Endometrial microvascular endothelial cells (primary cell): ENCODE results near the gene C8A. TPM values are rescaled to one million over a fixed set of nuclear protein-coding genes. Genes with fewer than 3 reads are reported as not detected.

ENCODE experiments used
- in situ Hi-C: cut with HindIII; loops from 2 replicates; pipeline ENCODE4 v1.10.0; 2017; ENCODE audit warnings: low sequenced_read_pairs, low pct_unique_long_range_greater_than_20kb; ENCODE audit errors: inconsistent ontology term
- total RNA-seq: library from RNA; depleted of rRNA; stranded (reverse); fragments of >200 nt; gene quantifications from one replicate; pipeline ENCODE4 v1.2.3, GENCODE V29; 2015; ENCODE audit errors: inconsistent ontology term

The C8A gene
- total RNA-seq, 1 donor from 2014 or later, result not detected

DNA sequence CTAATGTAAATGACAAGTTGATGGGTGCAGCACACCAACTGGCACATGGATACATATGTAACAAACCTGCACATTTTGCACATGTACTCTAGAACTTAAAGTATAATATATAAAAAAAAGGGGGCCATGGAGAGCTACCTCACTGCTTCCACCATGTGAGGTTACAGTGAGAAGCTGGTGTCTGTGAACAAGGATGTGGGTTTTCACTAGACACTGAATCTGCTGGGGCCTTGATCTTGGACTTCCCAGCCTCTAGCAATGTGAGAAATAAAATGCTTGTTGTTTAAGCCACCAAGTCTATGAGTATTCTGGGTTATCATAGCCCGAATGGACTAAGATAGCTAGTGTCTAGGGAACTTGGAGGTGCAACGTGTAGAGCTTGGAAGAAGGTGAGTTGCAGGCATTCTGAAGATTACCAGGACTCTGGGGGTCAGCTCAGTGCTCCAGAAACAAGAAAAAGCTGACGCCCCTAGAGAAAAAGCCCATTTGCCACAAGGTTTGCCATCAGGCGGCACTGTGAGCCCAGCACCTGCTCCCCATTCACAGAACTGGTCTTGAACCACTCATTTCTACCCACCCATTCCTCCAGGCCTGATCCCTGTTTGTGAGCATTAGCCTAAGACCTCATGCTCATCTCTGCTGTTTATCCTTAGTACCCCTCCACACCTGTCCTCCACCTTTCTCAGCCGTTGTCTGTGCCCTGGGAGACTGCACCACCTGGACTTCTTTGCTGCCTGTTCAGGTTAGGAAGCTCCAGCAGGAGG is 20.3 kb upstream of the C8A start:
- in situ Hi-C loops, result no loop called here

- in situ Hi-C loops, result no loop called here
Observed at GRCh38 chr1:56835657-56836056, 18.9 kb upstream of the C8A start.

GRCh38 chr1:56836359-56836758 is 18.2 kb upstream of the C8A start:
- in situ Hi-C loops, result no loop called here

- in situ Hi-C loops, result no loop called here
Observed at GRCh38 chr1:56837244-56837939, 17.2 kb upstream of the C8A start.

DNA sequence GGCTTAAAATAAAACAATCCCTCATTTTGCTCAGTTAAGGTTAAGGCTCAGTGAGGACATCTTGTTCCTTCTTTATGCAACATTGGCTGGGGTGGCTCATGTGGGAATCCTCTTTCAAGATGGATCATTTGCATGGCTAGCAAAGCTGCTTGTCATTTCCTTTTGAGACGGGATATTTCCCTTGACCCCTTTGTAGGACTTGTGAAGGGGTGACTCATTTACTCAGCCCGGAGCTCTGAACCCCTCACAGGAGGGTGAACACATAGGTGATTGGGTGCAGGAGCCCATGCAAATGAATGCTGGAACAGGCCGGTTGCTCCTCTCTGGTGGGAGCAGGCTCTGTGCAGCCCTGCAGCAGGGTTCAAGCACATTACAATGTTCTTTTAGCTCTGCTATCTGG is 15.8 kb upstream of the C8A start:
- in situ Hi-C loops, result no loop called here

GRCh38 chr1:56843544-56843943 is 11.1 kb upstream of the C8A start:
- in situ Hi-C loops, result no loop called here

DNA sequence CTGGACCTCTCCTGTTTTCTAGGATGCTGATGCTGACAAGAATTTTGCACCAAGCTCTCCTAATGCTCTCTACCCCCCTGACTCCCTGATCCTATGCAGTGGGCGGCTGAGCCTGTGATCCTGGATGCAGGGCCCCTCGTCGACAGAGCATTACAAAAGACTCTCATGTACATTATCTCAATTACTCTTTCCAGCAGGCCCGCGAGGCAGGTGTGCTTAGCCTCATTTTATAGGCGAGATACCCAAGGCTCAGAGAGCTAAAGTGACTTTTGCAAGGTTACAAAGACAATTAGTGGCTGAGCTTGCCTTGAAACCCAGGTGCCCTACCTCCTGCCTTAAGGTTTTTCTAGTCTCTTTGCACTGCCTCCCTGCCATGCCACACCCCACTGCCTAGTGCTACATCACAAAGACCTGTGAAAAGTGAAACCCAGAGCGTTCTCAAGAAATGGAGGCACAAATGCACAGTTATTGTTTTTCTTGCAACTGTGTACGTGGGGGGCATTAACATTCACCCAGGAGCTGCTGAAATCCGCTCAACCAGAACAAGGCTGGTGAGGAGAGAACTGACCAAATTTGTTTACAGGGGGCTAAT is 10.0 kb upstream of the C8A start:
- in situ Hi-C loops, result no loop called here

DNA sequence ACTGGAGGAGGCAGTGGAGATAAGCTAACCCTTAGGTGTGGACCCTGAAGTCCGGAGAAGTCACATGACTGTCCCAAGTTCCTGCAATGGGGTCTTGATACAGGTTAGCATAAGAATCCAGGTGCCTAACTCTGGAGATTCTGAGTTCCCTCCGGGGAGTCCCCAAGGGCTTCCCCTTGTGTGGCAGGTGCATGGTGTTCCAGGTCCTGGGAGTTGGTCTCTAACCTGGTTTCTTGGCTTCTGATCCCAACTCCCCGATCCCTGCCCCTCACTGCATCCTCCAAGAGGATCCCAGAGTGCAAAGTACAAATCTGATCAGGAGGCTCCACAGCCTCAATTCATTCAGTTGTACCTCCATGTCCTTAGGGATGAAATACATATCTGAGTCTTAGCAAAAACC is 9.3 kb upstream of the C8A start:
- in situ Hi-C loops, result no loop called here

- in situ Hi-C loops, result no loop called here
Observed at GRCh38 chr1:56849750-56850149, 4.8 kb upstream of the C8A start.

DNA sequence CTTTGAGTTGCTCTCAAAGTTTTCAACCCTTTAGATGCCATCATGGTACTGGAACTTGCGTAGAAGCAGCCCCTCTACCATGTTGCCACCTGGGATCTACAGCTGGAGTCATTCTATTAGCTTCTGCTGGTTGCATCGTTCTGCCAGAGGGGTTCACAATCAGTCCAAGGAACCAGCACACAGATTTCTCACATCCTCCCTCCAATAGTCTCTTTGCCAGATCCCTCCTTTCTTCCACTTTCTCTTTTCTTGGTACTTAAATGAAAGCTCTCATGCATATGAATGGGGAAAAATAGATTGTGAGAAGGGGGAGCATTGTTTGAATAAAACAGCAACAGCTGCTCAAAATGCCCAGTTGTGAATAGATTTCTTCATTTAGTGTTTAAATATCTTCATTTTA is 4.2 kb upstream of the C8A start:
- in situ Hi-C loops, result no loop called here

DNA sequence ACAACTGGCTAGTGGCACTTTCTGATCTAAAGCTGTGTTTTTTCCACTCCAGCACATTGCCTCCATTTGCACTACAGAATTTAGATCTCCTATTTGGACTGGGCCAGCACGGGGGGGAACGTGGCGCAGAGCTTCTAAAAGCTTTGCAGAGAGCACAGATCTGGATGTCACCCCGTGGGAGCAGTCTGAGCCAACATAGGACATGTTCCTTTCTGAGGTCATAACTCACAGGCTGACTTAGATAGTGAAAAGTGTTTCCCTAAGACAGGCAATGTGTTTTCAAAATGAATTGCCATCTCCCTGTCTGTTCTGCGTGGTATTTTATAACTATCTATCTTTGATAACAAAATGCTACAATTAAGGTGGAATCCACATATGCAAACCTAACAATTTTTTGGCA is 3.7 kb upstream of the C8A start:
- in situ Hi-C loops, result no loop called here

GRCh38 chr1:56852476-56852875 is 2.1 kb upstream of the C8A start:
- in situ Hi-C loops, result no loop called here

DNA sequence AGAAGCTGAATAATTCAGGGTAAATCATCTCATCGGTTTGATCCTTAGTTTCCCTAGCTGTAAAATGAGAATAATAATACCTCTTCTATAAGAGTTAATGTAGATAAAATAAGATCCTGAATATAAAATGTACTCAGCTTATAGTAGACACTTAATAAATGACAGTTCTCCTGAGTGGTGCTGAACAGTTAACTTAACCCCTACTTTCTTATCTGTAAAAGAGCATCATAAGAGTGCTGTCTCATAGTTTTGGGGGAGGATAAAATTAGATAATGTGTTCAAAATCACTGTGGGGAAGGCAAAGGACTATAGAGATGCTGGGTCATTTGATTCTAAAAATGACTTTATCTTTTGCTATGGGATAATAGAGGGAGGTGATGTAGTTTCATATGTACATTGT is 593 bp downstream of the C8A start:
- in situ Hi-C loops, result no loop called here

DNA sequence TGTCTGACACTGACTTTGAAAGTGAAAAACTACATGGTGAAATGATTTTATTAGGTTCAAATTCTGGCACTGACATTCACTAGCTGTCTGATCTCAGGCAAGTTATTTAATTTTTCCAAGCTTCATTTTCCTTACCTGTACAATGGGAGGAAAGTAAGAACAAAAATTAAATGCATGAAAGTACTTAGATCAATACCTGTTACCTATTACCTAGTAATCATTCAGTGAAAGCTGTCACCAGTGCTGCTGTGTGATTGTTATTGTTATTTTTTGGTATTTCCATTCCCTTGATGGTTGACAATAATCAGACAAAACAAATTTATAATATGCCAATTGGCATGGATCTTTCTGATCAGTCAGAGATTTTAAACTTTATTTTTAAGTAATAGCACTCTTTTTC is 1.6 kb downstream of the C8A start:
- in situ Hi-C loops, result no loop called here

DNA sequence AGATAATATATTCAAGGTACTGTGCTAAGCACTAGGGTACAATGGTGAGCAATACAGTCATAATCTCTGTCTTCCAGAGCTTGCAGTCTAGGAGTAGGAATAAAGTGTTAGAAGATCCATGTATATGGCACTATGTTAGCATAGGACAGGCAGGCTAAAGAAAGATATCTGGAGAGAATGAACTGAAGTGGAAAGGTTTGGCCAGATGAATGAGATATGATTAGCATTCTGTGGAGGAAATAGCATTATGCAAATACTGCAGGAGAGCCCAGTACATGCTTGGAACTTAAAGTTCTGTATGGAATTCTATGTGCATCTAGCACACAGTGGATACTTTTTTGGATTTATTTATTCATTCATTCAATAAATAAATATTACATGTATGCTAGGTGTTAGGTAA is 4.7 kb downstream of the C8A start:
- in situ Hi-C loops, result no loop called here

DNA sequence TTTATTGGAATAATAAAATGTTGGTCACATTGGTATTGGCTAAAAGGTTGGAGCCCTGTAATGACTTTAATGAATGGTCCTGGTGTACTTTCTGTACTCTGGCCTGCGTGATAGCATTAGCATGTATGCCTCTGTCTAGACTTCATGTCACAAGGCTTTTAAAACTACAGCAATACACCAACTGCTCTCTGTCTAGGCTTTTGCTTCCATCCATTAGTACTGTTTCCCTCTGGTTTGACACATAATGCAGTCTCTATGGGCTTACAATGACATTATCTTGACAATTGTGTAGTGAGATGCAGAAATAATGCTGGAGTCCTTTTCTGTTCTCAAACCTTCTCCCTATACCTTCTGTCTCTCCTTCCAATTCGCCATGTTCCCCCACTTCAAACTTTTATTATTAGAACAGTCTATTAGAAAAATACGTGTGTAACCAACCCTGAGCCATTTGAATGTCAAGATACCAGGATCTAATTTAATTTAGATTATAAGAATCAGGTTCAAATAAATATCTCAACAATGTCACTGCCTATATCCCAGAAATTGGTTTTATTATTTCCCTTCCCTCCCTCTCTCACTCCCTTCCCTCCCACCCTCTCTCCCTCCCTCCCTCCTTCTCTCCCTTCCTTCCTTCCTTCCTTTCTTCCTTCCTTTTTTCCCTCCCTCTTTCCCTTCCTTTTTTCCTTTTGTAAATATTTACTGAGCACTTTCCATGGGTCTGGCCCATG is 8.8 kb downstream of the C8A start:
- in situ Hi-C loops, result no loop called here

- in situ Hi-C loops, result no loop called here
Observed at GRCh38 chr1:56864430-56864829, 9.8 kb downstream of the C8A start.

GRCh38 chr1:56866656-56867055 is 12.1 kb downstream of the C8A start:
- in situ Hi-C loops, result no loop called here

GRCh38 chr1:56867491-56867890 is 12.9 kb downstream of the C8A start:
- in situ Hi-C loops, result no loop called here

GRCh38 chr1:56868761-56869160 is 14.2 kb downstream of the C8A start:
- in situ Hi-C loops, result no loop called here
